Measurements from ENCODE around the gene OMG. TPM values are rescaled to one million over a fixed set of nuclear protein-coding genes. Genes with fewer than 3 reads are reported as not detected.
A peak's percentile ranks its signal among the peaks of the same experiment; 100 is the strongest.
"Not testable (repeated sequence)": the region's sequence is repeated elsewhere in the genome, so short reads cannot be mapped to it uniquely, and the experiment has no call there.

OMG gene, protein sequence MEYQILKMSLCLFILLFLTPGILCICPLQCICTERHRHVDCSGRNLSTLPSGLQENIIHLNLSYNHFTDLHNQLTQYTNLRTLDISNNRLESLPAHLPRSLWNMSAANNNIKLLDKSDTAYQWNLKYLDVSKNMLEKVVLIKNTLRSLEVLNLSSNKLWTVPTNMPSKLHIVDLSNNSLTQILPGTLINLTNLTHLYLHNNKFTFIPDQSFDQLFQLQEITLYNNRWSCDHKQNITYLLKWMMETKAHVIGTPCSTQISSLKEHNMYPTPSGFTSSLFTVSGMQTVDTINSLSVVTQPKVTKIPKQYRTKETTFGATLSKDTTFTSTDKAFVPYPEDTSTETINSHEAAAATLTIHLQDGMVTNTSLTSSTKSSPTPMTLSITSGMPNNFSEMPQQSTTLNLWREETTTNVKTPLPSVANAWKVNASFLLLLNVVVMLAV
- total RNA-seq (2014; rRNA removed), result 0.23 and 0.45 TPM in 2 replicates
- polyA plus RNA-seq (2012), result 0.17 TPM

DNA sequence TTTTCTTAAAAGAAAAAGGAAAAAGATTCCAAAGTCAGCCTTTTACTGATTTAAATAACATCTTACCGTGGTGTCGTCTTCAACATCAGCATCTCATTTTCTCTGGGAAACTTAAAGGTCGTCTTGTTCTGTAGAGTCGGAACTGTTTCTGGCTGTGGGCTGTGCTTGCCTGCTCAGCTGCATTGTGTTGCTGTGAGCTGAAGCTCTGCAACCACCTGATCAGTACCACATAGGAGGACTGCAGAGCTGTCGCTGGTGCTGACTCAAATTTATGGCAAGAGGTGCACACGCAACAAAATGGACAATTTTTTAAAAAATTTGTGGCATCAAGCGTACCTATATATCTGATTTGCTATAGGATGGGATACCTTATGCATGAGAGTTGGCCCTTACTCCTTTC, at the start of gene OMG:
Gene OMG (minus strand): TSS at position 150 of the 400 bp plus-strand sequence. CDS start 908 bp downstream, outside the sequence.
- no peak for DNase-seq (ENCODE audit: low read depth)

- not testable (repeated sequence) for DNase-seq (ENCODE audit: low read depth)
These were observed 48.2 kb upstream of the OMG start for GRCh38 chr17:31345191-31345747.

DNA sequence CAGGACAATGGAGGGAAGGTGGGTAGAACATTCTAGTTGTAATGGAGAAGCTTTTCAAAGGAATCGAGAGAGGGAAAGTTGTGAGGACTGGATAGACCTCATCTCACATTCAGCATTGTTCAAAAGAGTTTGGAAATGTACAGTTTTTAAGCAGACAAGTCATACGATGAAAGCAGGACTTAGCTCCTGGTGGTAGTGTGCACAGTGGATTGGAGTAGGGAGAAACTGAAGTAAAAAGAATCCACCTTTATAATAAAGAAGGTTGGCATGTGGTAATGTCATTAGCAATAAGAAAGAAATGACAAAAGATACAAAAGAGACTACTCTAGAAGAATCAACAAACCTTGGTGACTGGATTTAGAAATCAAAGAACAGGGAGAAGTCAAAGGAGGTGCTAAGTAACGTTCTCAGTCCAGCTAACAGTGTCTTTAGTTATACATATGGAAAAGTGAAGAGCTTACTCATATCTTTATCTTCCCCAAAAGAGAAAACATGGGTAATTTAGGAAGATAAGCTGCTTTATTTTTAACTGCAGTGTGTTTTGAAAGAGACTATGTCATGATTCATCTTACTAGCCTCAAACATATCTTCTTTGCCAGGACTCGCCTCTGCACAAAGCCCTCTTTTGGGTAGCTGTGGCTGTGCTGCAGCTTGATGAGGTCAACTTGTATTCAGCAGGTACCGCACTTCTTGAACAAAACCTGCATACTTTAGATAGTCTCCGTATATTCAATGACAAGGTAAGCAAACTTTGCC, 43.0 kb upstream of the OMG start:
- peak; percentile 56 for DNase-seq (ENCODE audit: low read depth)

- no peak for DNase-seq (ENCODE audit: low read depth)
These were observed 32.2 kb upstream of the OMG start for GRCh38 chr17:31329221-31329620.

DNA sequence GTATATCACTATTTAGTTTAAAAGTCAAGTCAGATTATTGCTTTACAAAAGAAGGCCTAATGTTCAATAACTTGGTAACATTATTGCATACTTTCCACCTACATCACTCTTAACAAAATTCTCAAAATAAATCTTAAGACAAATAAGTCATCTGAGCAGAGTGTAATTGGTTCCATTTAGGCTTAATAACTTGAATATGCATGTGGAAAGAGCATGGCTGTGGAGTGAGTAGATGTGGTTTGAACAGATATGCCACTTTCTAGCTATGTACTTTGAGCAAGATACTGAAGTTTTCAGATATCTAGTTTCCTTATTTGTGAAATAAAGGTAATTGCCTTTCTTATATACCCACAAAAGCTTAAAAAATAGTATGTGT, 31.1 kb upstream of the OMG start:
- DNase-seq (ENCODE audit: low read depth), result peak; percentile 66

- DNase-seq (ENCODE audit: low read depth), result peak; percentile 90
These were observed 30.6 kb upstream of the OMG start for GRCh38 chr17:31327534-31328159.

DNA sequence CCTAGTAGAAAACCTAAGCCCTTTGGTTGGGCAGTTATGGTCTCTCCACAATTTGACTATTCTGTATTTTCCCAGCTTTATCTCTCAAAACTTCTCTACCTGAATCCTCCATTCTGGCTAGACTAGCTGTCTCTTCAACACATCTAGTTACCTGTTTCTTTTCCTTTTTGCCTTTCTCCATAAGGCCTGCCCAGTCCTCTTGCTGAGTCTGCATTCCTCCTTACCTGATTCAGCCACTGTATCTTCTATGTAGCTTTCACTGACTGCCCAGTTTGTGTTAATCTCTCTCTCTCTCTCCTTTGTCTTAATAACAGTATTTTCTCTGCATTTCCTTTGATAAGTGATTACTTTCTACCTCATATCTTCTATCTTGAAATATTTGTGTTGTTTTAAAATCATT, 26.5 kb upstream of the OMG start:
- no peak for DNase-seq (ENCODE audit: low read depth)

- DNase-seq (ENCODE audit: low read depth), result no peak
These were observed 24.9 kb upstream of the OMG start for GRCh38 chr17:31321966-31322365.

GRCh38 chr17:31321481-31321880, 24.4 kb upstream of the OMG start, which contains the start of gene EVI2A:
Gene EVI2A (minus strand): TSS chr17:31321622. CDS start chr17:31319013, 2,609 bp downstream.
- DNase-seq (ENCODE audit: low read depth), result peak; percentile 93

GRCh38 chr17:31320791-31321190, 23.8 kb upstream of the OMG start:
- DNase-seq (ENCODE audit: low read depth), result peak; percentile 54

DNA sequence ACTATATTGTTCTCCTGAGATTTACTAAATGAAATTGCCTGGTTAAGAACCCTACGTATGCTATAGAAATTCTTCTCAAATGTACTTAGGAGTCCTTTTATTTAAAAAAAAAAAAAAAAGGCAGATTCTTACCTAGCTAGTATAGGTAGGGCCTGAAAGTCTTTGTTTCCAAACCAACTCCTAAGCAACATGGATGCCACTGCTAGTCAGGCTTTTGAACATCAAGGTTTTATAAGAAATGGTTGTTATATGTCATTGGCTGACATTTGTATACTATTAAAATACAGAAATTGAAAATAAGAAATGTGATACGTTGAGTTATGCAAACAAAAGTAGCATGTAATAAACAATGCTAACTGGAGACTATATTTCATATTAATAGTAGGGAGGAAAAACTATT, 23.2 kb upstream of the OMG start:
- peak; percentile 32 for DNase-seq (ENCODE audit: low read depth)

DNA sequence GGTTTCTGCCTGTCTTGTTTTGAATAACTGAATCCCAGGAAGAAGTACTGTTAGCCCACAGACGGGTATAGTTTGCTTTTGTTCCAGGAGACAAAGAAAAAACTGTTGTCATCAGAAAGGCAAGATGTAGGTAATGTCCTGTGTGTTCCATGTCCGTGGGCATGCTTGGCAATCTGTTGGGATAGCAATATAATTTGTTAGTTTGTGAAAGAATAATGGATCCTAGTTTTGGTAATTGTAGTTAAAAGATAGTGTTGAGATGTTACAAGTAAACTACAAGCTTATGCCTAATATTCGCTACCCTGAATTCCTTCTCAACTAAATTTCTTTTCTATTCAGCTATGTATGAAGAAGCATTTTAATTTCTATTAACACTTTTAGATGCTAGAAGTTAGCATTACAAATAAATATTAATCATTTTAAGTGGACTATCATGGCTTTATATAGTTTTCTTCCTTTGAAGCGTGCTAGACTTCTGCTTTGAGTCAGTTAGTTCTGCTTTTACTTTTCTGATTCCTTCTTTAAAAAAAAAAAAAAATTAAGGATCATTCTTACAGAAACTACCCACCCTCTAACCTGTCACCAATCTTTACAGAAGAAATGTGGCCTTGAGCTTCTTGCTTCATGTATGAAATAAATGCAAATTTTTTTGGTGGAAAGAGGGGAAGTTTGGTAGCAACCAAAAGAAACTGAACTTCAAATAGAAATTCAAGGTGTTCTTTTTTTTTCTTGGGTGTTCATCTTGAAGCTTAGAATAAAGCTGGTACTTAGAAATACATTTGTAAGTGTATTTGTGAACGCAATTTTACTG, 22.0 kb upstream of the OMG start:
- peak; percentile 34 for DNase-seq (ENCODE audit: low read depth)

DNA sequence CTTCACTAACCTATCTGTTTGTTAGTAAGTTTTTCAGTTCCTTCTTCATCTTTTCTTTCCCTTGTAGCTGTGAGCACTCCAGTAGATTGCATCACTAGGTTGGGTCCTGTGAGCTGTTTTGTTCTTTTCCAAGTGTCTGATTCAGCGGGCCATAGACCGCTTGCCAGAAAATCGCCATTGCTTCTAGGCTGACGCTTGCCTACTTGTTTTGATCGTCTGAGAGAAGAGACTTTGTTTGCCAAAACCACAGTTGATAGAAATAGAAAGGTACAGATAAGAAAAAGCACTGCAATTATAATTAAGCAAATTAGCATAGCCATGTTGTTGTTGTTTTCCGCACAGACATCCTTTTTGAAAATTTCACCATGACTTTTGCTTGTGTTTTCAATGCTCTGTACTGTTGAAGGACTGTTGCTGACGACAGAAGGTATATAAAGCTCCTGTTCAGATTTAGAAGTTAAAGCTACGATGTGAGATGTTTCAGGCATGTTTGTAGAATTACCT, 21.3 kb upstream of the OMG start:
- peak; percentile 87 for DNase-seq (ENCODE audit: low read depth)

- no peak for DNase-seq (ENCODE audit: low read depth)
These were observed 17.7 kb upstream of the OMG start for GRCh38 chr17:31314782-31315100.

GRCh38 chr17:31313982-31314781, 17.1 kb upstream of the OMG start, which contains the start of gene EVI2B:
Gene EVI2B (minus strand): TSS chr17:31314054. CDS start chr17:31305609, 8,445 bp downstream.
- peak; percentile 83 for DNase-seq (ENCODE audit: low read depth)

DNA sequence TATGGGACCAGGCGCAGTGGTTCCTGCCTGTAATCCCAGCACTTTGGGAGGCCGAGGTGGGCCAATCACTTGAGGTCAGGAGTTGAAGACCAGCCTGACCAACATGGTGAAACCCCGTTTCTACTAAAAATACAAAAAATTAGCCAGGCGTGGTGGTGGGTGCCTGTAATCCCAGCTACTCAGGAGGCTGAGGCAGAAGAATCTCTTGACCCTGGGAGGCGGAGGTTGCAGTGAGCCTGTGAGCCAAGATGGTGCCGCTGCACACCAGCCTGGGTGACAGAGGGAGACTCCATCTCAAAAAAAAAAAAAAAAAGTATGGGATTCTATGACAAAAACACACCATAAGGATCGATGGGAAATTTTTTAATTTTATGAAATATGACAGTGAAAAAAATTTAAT, 15.2 kb upstream of the OMG start:
- not testable (repeated sequence) for DNase-seq (ENCODE audit: low read depth)

DNA sequence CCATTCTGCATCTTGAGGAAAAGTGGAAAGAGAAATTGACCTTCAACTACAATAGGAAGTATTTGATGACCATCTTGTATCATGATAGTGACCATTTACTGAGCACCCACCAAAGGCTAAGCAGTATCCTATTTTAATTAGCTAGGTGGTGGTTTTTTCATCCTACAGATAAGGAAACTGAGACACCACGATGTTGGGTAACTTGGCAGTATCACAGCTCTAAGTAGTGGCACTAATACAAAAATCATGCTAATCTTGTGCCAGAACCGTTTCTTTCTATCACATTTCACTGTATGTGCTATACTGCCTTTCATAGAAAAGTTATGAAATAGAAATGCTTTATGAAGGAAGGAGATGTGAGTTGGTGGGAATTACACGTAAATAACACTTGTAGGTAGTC, 14.5 kb upstream of the OMG start:
- DNase-seq (ENCODE audit: low read depth), result no peak

GRCh38 chr17:31310886-31311285, 13.8 kb upstream of the OMG start:
- DNase-seq (ENCODE audit: low read depth), result no peak

DNA sequence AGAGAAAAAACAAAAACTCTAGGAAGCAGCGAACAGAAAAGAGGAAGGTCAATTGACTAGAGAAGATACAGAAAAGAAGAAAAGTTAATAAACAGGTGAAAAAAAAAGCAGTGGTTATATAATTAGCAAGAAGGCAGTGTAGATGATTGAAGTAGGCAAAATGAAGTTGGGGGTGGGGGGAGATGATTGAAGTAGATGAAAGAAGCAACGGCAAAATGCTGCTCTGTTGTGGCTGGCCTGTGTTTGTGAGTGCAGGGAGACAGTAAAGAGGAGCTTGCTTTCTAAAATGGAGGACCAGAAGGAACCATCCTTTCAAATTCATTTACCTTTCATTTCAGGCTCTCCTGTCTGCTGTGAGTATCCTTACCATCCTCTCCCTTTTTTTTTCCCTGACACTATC, 13.2 kb upstream of the OMG start:
- DNase-seq (ENCODE audit: low read depth), result no peak

- DNase-seq (ENCODE audit: low read depth), result no peak
These were observed 12.5 kb upstream of the OMG start for GRCh38 chr17:31309556-31309955.

Measured in LHCN-M2 (cell line).